Measurements from ENCODE around the gene PDE6C.

PDE6C gene

DNA sequence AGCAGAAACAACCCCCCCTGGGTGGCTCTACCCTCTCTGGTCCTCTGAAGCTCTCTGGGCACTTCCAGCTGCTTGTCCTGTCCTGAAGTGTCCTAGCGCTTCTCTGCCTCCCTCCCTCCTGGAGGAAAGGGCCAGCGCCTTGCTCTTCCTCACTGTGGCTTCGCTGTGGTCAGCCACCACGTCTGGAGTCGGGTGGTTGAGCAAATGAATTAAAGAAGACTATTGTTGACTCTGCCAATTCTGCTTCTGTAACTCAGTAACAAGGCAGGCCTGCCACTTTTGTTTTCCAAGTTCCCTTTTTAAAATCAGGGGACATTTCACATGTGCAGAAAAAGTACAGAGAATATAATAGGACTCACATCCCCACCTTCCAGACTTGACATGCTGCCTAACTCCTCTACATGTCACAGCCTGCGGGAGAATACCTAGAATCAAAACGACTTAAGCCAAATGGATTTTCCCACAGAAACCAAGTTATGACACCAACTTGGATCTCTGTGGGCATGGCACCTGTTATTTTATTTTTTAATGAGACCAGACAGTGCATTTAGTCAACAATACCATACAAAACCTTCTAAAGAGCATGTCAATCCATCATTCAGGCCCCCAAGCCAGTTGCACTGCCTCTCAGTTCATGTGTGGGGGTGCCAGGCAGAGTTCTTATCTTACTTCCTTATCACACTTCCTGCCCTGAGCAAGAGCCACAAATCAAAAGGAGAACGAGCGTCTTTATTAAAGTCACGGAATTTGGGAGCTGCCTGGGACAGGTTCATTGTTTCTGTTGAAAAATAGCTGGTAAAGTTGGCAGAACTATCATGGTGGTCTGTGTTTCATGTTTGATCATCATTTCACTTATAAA, 39.1 kb upstream of the PDE6C start:
- TF ChIP-seq, protein P1, sequence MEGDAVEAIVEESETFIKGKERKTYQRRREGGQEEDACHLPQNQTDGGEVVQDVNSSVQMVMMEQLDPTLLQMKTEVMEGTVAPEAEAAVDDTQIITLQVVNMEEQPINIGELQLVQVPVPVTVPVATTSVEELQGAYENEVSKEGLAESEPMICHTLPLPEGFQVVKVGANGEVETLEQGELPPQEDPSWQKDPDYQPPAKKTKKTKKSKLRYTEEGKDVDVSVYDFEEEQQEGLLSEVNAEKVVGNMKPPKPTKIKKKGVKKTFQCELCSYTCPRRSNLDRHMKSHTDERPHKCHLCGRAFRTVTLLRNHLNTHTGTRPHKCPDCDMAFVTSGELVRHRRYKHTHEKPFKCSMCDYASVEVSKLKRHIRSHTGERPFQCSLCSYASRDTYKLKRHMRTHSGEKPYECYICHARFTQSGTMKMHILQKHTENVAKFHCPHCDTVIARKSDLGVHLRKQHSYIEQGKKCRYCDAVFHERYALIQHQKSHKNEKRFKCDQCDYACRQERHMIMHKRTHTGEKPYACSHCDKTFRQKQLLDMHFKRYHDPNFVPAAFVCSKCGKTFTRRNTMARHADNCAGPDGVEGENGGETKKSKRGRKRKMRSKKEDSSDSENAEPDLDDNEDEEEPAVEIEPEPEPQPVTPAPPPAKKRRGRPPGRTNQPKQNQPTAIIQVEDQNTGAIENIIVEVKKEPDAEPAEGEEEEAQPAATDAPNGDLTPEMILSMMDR (conservative IDR thresholded peaks at IDR 0.05), result no peak

GRCh38 chr10:93573924-93574323, 38.4 kb upstream of the PDE6C start:
- TF ChIP-seq, protein P1 (conservative IDR thresholded peaks at IDR 0.05), result no peak
- H3K27ac ChIP-seq, result no peak overlapping the region

More for the DNA sequence above, 39.1 kb upstream of the PDE6C start:
- peak overlapping the region; percentile 34; the same call in 1 of the 2 replicates for H3K27ac ChIP-seq

- peak overlapping the region; percentile 89 for H3K27ac ChIP-seq
- TF ChIP-seq, protein P1 (conservative IDR thresholded peaks at IDR 0.05), result no peak
Measured at GRCh38 chr10:93576888-93577287, 35.4 kb upstream of the PDE6C start.

DNA sequence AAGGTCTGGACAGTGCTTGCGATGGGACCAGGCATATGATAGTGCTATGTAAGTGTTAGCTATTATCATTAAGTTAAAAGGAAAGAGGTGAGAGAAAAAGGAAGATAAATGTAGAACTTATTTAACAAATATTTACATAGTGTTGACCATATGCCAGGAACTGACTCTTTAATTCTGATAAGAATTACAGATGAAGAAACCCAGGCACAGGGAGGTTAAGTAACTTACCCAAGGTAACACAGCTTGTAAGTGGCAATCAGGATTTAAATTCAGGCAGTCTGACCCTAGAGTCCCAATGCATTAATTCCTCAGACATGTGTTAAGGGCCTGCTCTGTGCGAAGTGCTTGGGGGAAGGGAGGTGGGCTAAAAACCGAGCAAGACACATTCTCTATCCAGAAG, 34.8 kb upstream of the PDE6C start:
- peak overlapping the region; percentile 89 for H3K27ac ChIP-seq
- TF ChIP-seq, protein P1 (conservative IDR thresholded peaks at IDR 0.05), result no peak

- TF ChIP-seq, protein P1 (conservative IDR thresholded peaks at IDR 0.05), result no peak
- peak overlapping the region; percentile 89; the same call in 1 of the 2 replicates for H3K27ac ChIP-seq
Measured at GRCh38 chr10:93579089-93579488, 33.2 kb upstream of the PDE6C start.

DNA sequence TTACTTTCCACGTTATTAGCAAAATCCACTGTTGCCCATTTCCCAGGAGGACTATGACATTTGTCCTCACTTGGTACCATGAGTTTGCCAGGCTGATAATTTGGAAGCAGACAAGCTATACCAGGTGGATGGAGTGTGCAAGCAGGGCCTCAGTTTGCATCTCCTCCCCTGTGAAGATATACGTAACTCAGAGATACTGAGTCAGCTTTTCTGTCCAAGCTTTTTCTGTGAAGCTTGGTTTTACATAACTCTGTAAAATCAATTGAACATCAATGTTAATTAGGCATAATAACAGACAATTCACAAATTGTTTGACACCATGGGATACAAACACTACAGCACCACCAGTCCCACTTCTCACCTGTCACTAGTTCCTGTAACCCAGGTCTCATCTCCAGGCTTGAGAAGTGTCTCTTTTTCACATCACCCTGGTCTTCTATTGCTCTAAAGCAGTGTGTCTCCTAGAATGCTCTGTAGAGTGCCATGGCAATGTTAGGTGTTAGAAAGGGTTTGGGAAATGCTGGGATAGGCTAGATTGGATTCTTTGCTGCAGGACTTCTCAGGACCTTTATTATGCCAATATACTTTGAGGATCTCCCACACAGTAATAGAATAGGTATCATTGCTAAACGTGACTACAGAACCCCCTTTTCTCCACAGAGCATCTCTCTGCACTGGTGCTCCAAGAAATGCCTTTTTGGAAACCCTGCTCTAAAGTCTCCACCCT, 32.2 kb upstream of the PDE6C start:
- no peak overlapping the region for H3K27ac ChIP-seq
- TF ChIP-seq, protein P1 (conservative IDR thresholded peaks at IDR 0.05), result no peak

GRCh38 chr10:93580828-93581227, 31.5 kb upstream of the PDE6C start:
- no peak overlapping the region for H3K27ac ChIP-seq
- TF ChIP-seq, protein P1 (conservative IDR thresholded peaks at IDR 0.05), result no peak

Data from VCaP (cell line).